ENCODE measurements around the gene RUNX2.

- no peak for TF ChIP-seq CTCF (conservative IDR thresholded peaks at IDR 0.05; ENCODE audit: low read depth in 2 of 2)
- TF ChIP-seq POLR2AphosphoS5 (IDR thresholded peaks at IDR 0.05; ENCODE audit: low read depth): no peak
- no peak for TF ChIP-seq REST (IDR thresholded peaks at IDR 0.05; ENCODE audit: unreplicated experiment)
- no peak for TF ChIP-seq EZH2phosphoT487 (IDR thresholded peaks at IDR 0.05; ENCODE audit: unreplicated experiment)
- no peak for TF ChIP-seq STAT1 (IDR thresholded peaks at IDR 0.05; ENCODE audit: unreplicated experiment)
- TF ChIP-seq CREB1 (CRISPR knock-in tag; IDR thresholded peaks at IDR 0.05; ENCODE audit: low read depth): no peak
- TF ChIP-seq ETS1 (IDR thresholded peaks at IDR 0.05): no peak
- no peak for TF ChIP-seq EZH2 (IDR thresholded peaks at IDR 0.05; ENCODE audit: low read depth, unreplicated experiment)
- no peak for TF ChIP-seq JUNB (IDR thresholded peaks at IDR 0.05; ENCODE audit: unreplicated experiment)
- TF ChIP-seq ZNF331 (CRISPR knock-in tag; IDR thresholded peaks at IDR 0.05; ENCODE audit: low read depth): no peak
- TF ChIP-seq NANOG (IDR thresholded peaks at IDR 0.05; ENCODE audit: borderline replicate concordance): no peak
- TF ChIP-seq ZNF114 (CRISPR knock-in tag; IDR thresholded peaks at IDR 0.05): no peak
- TF ChIP-seq ZNF462 (CRISPR knock-in tag; IDR thresholded peaks at IDR 0.05): no peak
Observed at GRCh38 chr6:45300736-45301135, 27.4 kb upstream of the RUNX2 start.
